AG09319 (cell line): ENCODE data around the gene JARID2.

ENCODE experiments used
- DNase-seq: peaks from one replicate; pipeline ENCODE4 v3.0.0-alpha.2; 2010; ENCODE audit warnings: low read depth; ENCODE audit errors: extremely low read depth
- CTCF ChIP-seq: IDR thresholded peaks from 2 replicates; pipeline ENCODE4 v1.5.1; 2011; ENCODE audit warnings: low read depth, mild to moderate bottlenecking, inconsistent platforms, low read length, moderate library complexity

The JARID2 gene

GRCh38 chr6:15522026-15522425 lies 276.2 kb downstream of the JARID2 start:
- no peak for TF ChIP-seq CTCF
- DNase-seq, result no peak

GRCh38 chr6:15522427-15522826 lies 276.6 kb downstream of the JARID2 start:
- no peak for DNase-seq
- TF ChIP-seq CTCF, result no peak

- no peak for DNase-seq
- no peak for TF ChIP-seq CTCF
Observed at GRCh38 chr6:15522856-15523529, 277.1 kb downstream of the JARID2 start.

- no peak for DNase-seq
- no peak for TF ChIP-seq CTCF
Observed at GRCh38 chr6:15523679-15524630, 278.1 kb downstream of the JARID2 start.

- no peak for DNase-seq
- no peak for TF ChIP-seq CTCF
Observed at GRCh38 chr6:15524861-15525401, 279.1 kb downstream of the JARID2 start.

- DNase-seq, result no peak
- no peak for TF ChIP-seq CTCF
Observed at GRCh38 chr6:15526212-15526701, 280.4 kb downstream of the JARID2 start.
